ENCODE measurements around the gene ARHGAP15.

DNA sequence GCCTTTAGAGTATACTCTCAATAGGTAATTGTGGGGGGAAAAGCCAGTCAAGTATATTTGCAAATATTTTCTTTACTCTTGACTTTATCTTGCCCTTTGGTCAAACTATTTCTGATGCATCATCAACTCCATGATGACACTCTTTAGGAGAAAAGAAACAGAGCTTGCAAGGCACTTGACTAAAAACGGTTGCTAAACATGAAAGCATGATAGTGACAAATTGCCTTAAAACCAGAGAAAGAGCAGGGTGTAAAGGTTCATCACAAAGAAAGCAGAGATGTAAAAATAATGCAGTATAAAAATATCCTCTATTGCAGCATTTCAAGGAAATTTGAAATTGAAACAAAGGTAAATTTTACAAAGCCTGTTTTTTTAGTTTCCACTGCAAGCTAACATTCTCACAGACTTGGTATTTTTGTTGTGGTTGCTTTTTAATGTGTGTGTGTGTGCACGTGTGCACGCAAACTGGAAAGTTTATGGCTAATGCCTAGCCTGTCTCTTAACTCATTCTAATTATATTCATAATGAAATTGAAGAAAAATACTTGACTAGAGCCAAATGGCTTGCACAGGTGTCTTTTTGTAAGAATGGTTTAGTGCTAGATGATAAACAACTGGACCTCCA, 503.6 kb downstream of the ARHGAP15 start:
- TF ChIP-seq POLR2A (IDR thresholded peaks at IDR 0.05; ENCODE audit: low read length), result no peak
- TF ChIP-seq GATA1 (IDR thresholded peaks at IDR 0.05; ENCODE audit: low read depth, low read length), result no peak

Data from erythroblast (primary cell).